ENCODE measurements around the gene ZNF644. TPM values are rescaled to one million over a fixed set of nuclear protein-coding genes. Genes with fewer than 3 reads are reported as not detected.
"Not testable (repeated sequence)": the region's sequence is repeated elsewhere in the genome, so short reads cannot be mapped to it uniquely, and the experiment has no call there.

The ZNF644 gene
- total RNA-seq, 6 donors from 2014 or later = 36.7 to 111 (median 42.9) TPM

- DNase-seq = peak in 1 of 2 donors; percentile 56
- not testable (repeated sequence) for H3K27me3 ChIP-seq; H3K9me3 ChIP-seq; H3K36me3 ChIP-seq; H3K4me1 ChIP-seq; ATAC-seq (ENCODE audit: low FRiP score in 2 of 2); H3K4me3 ChIP-seq; H3K27ac ChIP-seq
- 100% methylated on average over 11 of the region's 28 CpGs; no CpG with 5 or more reads in 1 of the 2 donors for WGBS, 2 donors
Observed at GRCh38 chr1:90891756-90892155, 130.1 kb downstream of the ZNF644 start.

- Histone ChIP-seq H3K36me3 (no peaks in the 10 kb centered on the region), H3K4me3 (no peak overlapping the region), H3K9me3 (peaks cover 6 to 27% (median 19%) of the 10 kb centered on the region in 4 donors), H3K4me1 (no peaks in the 10 kb centered on the region), H3K27ac (no peak overlapping the region), H3K27me3 (no peaks in the 10 kb centered on the region)
- TF ChIP-seq POLR2A (IDR thresholded peaks at IDR 0.05) (no peak), CTCF (IDR thresholded peaks at IDR 0.05) (no peak), EP300 (IDR thresholded peaks at IDR 0.05) (no peak), POLR2AphosphoS5 (IDR thresholded peaks at IDR 0.05) (no peak)
- DNase-seq (no peak), ATAC-seq (ENCODE audit: low FRiP score in 2 of 2) (no peak)
- WGBS, 2 donors = 50% methylated on average over 3 of the region's 3 CpGs
Observed at GRCh38 chr1:90882221-90882620, 139.6 kb downstream of the ZNF644 start.

- no peak for ATAC-seq (ENCODE audit: low FRiP score in 2 of 2)
- no peak for TF ChIP-seq POLR2AphosphoS5 (IDR thresholded peaks at IDR 0.05)
- no peak for TF ChIP-seq CTCF (IDR thresholded peaks at IDR 0.05)
- no peak for TF ChIP-seq POLR2A (IDR thresholded peaks at IDR 0.05)
- TF ChIP-seq EP300 (IDR thresholded peaks at IDR 0.05) = no peak
- Histone ChIP-seq H3K36me3 (no peaks in the 10 kb centered on the region), H3K4me1 (no peaks in the 10 kb centered on the region), H3K27ac (no peak overlapping the region), H3K4me3 (no peak overlapping the region), H3K9me3 (peaks cover 6 to 27% (median 19%) of the 10 kb centered on the region in 4 donors), H3K27me3 (no peaks in the 10 kb centered on the region)
- DNase-seq = no peak
Observed at GRCh38 chr1:90881034-90881433, 140.8 kb downstream of the ZNF644 start.

- Histone ChIP-seq H3K4me3 (no peak overlapping the region), H3K36me3 (no peaks in the 10 kb centered on the region), H3K9me3 (peaks cover 6 to 27% (median 19%) of the 10 kb centered on the region in 4 donors), H3K27ac (no peak overlapping the region), H3K4me1 (no peaks in the 10 kb centered on the region), H3K27me3 (no peaks in the 10 kb centered on the region)
- TF ChIP-seq EP300 (IDR thresholded peaks at IDR 0.05) = no peak
- no peak for TF ChIP-seq CTCF (IDR thresholded peaks at IDR 0.05)
- no peak for TF ChIP-seq POLR2A (IDR thresholded peaks at IDR 0.05)
- TF ChIP-seq POLR2AphosphoS5 (IDR thresholded peaks at IDR 0.05) = no peak
- 94 to 100% methylated on average over 1 of the region's 1 CpG for WGBS, 2 donors
- no peak for DNase-seq
- ATAC-seq (ENCODE audit: low FRiP score in 2 of 2) = no peak
Observed at GRCh38 chr1:90879281-90879680, 142.6 kb downstream of the ZNF644 start.

- no peaks in the 10 kb centered on the region for H3K4me1 ChIP-seq
- peaks cover 6 to 25% (median 19%) of the 10 kb centered on the region in 4 donors for H3K9me3 ChIP-seq
- H3K4me3 ChIP-seq = no peak overlapping the region
- no peaks in the 10 kb centered on the region for H3K27me3 ChIP-seq
- DNase-seq = no peak
- H3K36me3 ChIP-seq = no peaks in the 10 kb centered on the region
- TF ChIP-seq POLR2A (IDR thresholded peaks at IDR 0.05) = no peak
- no peak for ATAC-seq (ENCODE audit: low FRiP score in 2 of 2)
- WGBS, 2 donors = 77 to 82% methylated on average over 3 of the region's 3 CpGs
- H3K27ac ChIP-seq = no peak overlapping the region
Observed at GRCh38 chr1:90876101-90876500, 145.7 kb downstream of the ZNF644 start.

Data from upper lobe of left lung (tissue), 6 donors.